SK-N-SH treated with all-trans-retinoic acid at 6 μM for 48 hours (cell line): Measurements from ENCODE around the gene NCAM2.
A peak's percentile ranks its signal among the peaks of the same experiment; 100 is the strongest.

Experiments
- ATAC-seq: fragments of 200-7000 bp; cut with Tn5 transposase; 3 replicates; pipeline ENCODE4 v1.9.1; 2020; ENCODE audit warnings: mild to moderate bottlenecking, moderate library complexity
- BACH2 ChIP-seq: fragments of 250-450 bp; sonication (Bioruptor Pico); IDR thresholded peaks from 2 replicates; pipeline ENCODE4 v1.9.0; 2021; ENCODE audit warnings: mild to moderate bottlenecking, borderline replicate concordance
- CREB5 ChIP-seq: fragments of 250-450 bp; sonication (Bioruptor Pico); IDR thresholded peaks from 2 replicates; pipeline ENCODE4 v1.5.1; 2020; ENCODE audit warnings: low read depth, mild to moderate bottlenecking, moderate library complexity
- CSDC2 ChIP-seq: fragments of 250-450 bp; sonication (Bioruptor Pico); IDR thresholded peaks from 2 replicates; pipeline ENCODE4 v1.5.0; 2020; ENCODE audit warnings: mild to moderate bottlenecking, moderate library complexity
- ESRRG ChIP-seq: fragments of 250-450 bp; sonication (Bioruptor Pico); IDR thresholded peaks from 2 replicates; pipeline ENCODE4 v1.6.1; 2021; ENCODE audit warnings: mild to moderate bottlenecking
- GLIS3 ChIP-seq: fragments of 250-450 bp; sonication (Bioruptor Pico); IDR thresholded peaks from 2 replicates; pipeline ENCODE4 v1.5.0; 2020; ENCODE audit warnings: mild to moderate bottlenecking, moderate library complexity
- ISL1 ChIP-seq: fragments of 250-450 bp; sonication (Bioruptor Pico); IDR thresholded peaks from 2 replicates; pipeline ENCODE4 v2.1.2; 2022; ENCODE audit warnings: mild to moderate bottlenecking, moderate library complexity
- OSR1 ChIP-seq: fragments of 250-450 bp; sonication (Bioruptor Pico); IDR thresholded peaks from 2 replicates; pipeline ENCODE4 v1.8.0; 2022; ENCODE audit warnings: moderate library complexity, mild to moderate bottlenecking, inconsistent platforms
- RARB ChIP-seq: fragments of 250-450 bp; sonication (Bioruptor Pico); IDR thresholded peaks from 2 replicates; pipeline ENCODE4 v1.8.0; 2021; ENCODE audit warnings: mild to moderate bottlenecking, moderate library complexity
- SNAI2 ChIP-seq: fragments of 250-450 bp; sonication (Bioruptor Pico); IDR thresholded peaks from 2 replicates; pipeline ENCODE4 v1.5.0; 2020; ENCODE audit warnings: mild to moderate bottlenecking, moderate library complexity
- TSHZ2 ChIP-seq: fragments of 250-450 bp; sonication (Bioruptor Pico); IDR thresholded peaks from 2 replicates; pipeline ENCODE4 v1.5.0; 2020; ENCODE audit warnings: mild to moderate bottlenecking, moderate library complexity
- ZC3H10 ChIP-seq: fragments of 250-450 bp; sonication (Bioruptor Pico); IDR thresholded peaks from 2 replicates; pipeline ENCODE4 v1.5.1; 2021; ENCODE audit warnings: mild to moderate bottlenecking, moderate library complexity
- ZFP3 ChIP-seq: fragments of 250-450 bp; sonication (Bioruptor Pico); IDR thresholded peaks from 2 replicates; pipeline ENCODE4 v1.5.0; 2020; ENCODE audit warnings: mild to moderate bottlenecking, moderate library complexity
- ZFP30 ChIP-seq: fragments of 450-650 bp; formaldehyde crosslinking; IDR thresholded peaks from 2 replicates; pipeline ENCODE4 v1.5.0; 2022; ENCODE audit warnings: mild to moderate bottlenecking, moderate library complexity
- ZNF565 ChIP-seq: fragments of 450-650 bp; formaldehyde crosslinking; conservative IDR thresholded peaks from 2 replicates; pipeline ENCODE4 v1.5.0; 2020; ENCODE audit warnings: low read depth, mild to moderate bottlenecking, moderate library complexity
- TF ChIP-seq, protein P1 (sequence below): fragments of 250-450 bp; sonication (Bioruptor Pico); IDR thresholded peaks from 2 replicates; pipeline ENCODE4 v1.8.0; 2021; ENCODE audit warnings: low read depth, mild to moderate bottlenecking, moderate library complexity, borderline replicate concordance
- TF ChIP-seq, protein P2 (sequence below): fragments of 250-450 bp; sonication (Bioruptor Pico); IDR thresholded peaks from 2 replicates; pipeline ENCODE4 v1.5.1; 2021; ENCODE audit warnings: mild to moderate bottlenecking, moderate library complexity
- TF ChIP-seq, protein P3 (sequence below): fragments of 250-450 bp; sonication (Bioruptor Pico); IDR thresholded peaks from 2 replicates; pipeline ENCODE4 v1.8.0; 2020; ENCODE audit warnings: mild to moderate bottlenecking, moderate library complexity, borderline replicate concordance

The NCAM2 gene

DNA sequence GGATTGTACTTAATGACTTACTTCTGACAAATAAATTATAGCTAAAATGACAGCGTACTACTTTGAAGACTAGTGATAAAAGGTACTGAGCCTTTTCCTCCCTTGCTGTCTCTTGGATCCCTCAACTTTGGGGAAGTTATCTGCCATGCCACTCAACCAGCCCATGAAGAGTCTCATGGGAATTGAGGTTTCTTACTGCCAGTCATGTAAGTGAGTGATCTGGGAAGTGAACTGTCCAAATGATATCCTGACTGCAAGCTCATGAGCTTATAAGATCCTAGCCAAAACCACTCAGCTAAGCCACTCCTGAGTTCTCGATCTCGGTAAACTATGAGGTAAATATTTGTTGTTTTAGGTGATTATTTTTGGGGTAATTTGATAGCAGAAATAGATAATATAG is 247.8 kb downstream of the NCAM2 start:
- TF ChIP-seq, protein P1, sequence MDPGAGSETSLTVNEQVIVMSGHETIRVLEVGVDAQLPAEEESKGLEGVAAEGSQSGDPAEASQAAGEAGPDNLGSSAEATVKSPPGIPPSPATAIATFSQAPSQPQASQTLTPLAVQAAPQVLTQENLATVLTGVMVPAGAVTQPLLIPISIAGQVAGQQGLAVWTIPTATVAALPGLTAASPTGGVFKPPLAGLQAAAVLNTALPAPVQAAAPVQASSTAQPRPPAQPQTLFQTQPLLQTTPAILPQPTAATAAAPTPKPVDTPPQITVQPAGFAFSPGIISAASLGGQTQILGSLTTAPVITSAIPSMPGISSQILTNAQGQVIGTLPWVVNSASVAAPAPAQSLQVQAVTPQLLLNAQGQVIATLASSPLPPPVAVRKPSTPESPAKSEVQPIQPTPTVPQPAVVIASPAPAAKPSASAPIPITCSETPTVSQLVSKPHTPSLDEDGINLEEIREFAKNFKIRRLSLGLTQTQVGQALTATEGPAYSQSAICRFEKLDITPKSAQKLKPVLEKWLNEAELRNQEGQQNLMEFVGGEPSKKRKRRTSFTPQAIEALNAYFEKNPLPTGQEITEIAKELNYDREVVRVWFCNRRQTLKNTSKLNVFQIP (CRISPR knock-in tag) = no peak
- no peak for ATAC-seq

GRCh38 chr21:21247424-21247823 is 249.2 kb downstream of the NCAM2 start:
- no peak for ATAC-seq
- no peak for TF ChIP-seq ZFP3 (CRISPR knock-in tag)
- TF ChIP-seq ISL1 (CRISPR knock-in tag) = peak; percentile 79
- no peak for TF ChIP-seq ZC3H10 (CRISPR knock-in tag)

GRCh38 chr21:21262048-21262447 is 263.8 kb downstream of the NCAM2 start:
- TF ChIP-seq ESRRG (CRISPR knock-in tag) (no peak), GLIS3 (CRISPR knock-in tag) (no peak), ZFP3 (CRISPR knock-in tag) (no peak), BACH2 (no peak), ZNF565 (CRISPR knock-in tag) (no peak), CREB5 (CRISPR knock-in tag) (no peak), TSHZ2 (CRISPR knock-in tag) (no peak), ZFP30 (no peak), ISL1 (CRISPR knock-in tag) (no peak), ZC3H10 (CRISPR knock-in tag) (no peak), RARB (CRISPR knock-in tag) (no peak), SNAI2 (CRISPR knock-in tag) (no peak), OSR1 (no peak), CSDC2 (CRISPR knock-in tag) (no peak)
- TF ChIP-seq, protein P2, sequence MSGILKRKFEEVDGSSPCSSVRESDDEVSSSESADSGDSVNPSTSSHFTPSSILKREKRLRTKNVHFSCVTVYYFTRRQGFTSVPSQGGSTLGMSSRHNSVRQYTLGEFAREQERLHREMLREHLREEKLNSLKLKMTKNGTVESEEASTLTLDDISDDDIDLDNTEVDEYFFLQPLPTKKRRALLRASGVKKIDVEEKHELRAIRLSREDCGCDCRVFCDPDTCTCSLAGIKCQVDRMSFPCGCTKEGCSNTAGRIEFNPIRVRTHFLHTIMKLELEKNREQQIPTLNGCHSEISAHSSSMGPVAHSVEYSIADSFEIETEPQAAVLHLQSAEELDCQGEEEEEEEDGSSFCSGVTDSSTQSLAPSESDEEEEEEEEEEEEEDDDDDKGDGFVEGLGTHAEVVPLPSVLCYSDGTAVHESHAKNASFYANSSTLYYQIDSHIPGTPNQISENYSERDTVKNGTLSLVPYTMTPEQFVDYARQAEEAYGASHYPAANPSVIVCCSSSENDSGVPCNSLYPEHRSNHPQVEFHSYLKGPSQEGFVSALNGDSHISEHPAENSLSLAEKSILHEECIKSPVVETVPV (CRISPR knock-in tag) = no peak
- TF ChIP-seq, protein P3, sequence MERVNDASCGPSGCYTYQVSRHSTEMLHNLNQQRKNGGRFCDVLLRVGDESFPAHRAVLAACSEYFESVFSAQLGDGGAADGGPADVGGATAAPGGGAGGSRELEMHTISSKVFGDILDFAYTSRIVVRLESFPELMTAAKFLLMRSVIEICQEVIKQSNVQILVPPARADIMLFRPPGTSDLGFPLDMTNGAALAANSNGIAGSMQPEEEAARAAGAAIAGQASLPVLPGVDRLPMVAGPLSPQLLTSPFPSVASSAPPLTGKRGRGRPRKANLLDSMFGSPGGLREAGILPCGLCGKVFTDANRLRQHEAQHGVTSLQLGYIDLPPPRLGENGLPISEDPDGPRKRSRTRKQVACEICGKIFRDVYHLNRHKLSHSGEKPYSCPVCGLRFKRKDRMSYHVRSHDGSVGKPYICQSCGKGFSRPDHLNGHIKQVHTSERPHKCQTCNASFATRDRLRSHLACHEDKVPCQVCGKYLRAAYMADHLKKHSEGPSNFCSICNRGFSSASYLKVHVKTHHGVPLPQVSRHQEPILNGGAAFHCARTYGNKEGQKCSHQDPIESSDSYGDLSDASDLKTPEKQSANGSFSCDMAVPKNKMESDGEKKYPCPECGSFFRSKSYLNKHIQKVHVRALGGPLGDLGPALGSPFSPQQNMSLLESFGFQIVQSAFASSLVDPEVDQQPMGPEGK (CRISPR knock-in tag) = no peak
- TF ChIP-seq, protein P1 (CRISPR knock-in tag) = no peak
- no peak for ATAC-seq

- ATAC-seq = no peak
These were observed 269.9 kb downstream of the NCAM2 start for GRCh38 chr21:21268061-21268471.

More at GRCh38 chr21:21268061-21268471, 269.9 kb downstream of the NCAM2 start:
- no peak for TF ChIP-seq ESRRG (CRISPR knock-in tag)
